22Rv1 (cell line): ENCODE data around the gene ALKBH6.

ENCODE experiments used
- CTCF ChIP-seq: fragments of 450-650 bp; IDR thresholded peaks from 2 replicates; pipeline ENCODE4 v1.5.1; 2017; ENCODE audit warnings: mild to moderate bottlenecking
- ZFX ChIP-seq: fragments of 450-650 bp; IDR thresholded peaks from 2 replicates; pipeline ENCODE4 v1.6.1; 2017; ENCODE audit warnings: antibody characterized with exemption, borderline replicate concordance

GRCh38 chr19:36023432-36023831 lies 9.4 kb upstream of the ALKBH6 start:
- TF ChIP-seq CTCF (no peak), ZFX (no peak)
